ENCODE results near the gene LHFPL2. TPM values are rescaled to one million over a fixed set of nuclear protein-coding genes. Genes with fewer than 3 reads are reported as not detected.

LHFPL2 gene
- polyA plus RNA-seq, 1 donor, result 40.7 TPM

- Histone ChIP-seq H3K9me3 (ENCODE audit: control insufficient read depth, low read depth, low read length) (no peaks in the 10 kb centered on the region), H3K36me3 (ENCODE audit: control insufficient read depth, insufficient read depth, low read length) (peaks cover 8% of the 10 kb centered on the region), H3K4me3 (ENCODE audit: low read length) (no peak overlapping the region), H3K27me3 (ENCODE audit: control insufficient read depth, insufficient read depth, low read length) (no peaks in the 10 kb centered on the region), H3K4me1 (ENCODE audit: control insufficient read depth, insufficient read depth, low read length) (peaks cover 22% of the 10 kb centered on the region), H3K27ac (ENCODE audit: low read length) (no peak overlapping the region)
- no peak for DNase-seq
- 90% methylated on average over 2 of the region's 9 CpGs for WGBS (ENCODE audit: insufficient coverage, low lambda C conversion rate)
Measured at GRCh38 chr5:78591972-78592700, 56.4 kb downstream of the LHFPL2 start.

DNA sequence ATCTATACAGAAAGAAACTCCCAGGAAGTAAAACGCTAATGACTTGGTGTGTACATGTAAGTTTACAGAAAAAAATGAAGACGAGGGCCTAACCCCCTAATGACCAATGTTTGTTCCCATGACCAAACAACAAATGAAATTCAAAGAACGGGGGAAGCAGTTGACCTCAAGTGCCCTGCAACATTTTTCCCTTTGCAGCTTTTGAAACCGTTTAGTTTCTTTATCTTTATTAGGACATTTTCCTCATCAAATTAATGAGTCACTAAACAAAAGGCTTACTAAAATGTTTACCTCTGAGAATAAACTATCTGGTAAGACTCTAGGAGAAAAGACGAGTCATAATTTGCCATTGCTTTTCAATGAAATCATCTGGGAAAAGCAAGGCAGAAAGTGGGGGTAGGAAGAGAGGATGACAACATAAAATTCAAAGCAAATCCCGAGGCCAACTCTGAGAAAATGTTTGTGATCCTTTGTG lies 57.4 kb downstream of the LHFPL2 start:
- no peaks in the 10 kb centered on the region for H3K9me3 ChIP-seq (ENCODE audit: control insufficient read depth, low read depth, low read length)
- no peak overlapping the region for H3K27ac ChIP-seq (ENCODE audit: low read length)
- no peaks in the 10 kb centered on the region for H3K27me3 ChIP-seq (ENCODE audit: control insufficient read depth, insufficient read depth, low read length)
- peaks cover 11% of the 10 kb centered on the region for H3K36me3 ChIP-seq (ENCODE audit: control insufficient read depth, insufficient read depth, low read length)
- H3K4me1 ChIP-seq (ENCODE audit: control insufficient read depth, insufficient read depth, low read length), result peaks cover 18% of the 10 kb centered on the region
- 80% methylated on average over 1 of the region's 6 CpGs for WGBS (ENCODE audit: insufficient coverage, low lambda C conversion rate)
- DNase-seq, result no peak
- H3K4me3 ChIP-seq (ENCODE audit: low read length), result no peak overlapping the region

- H3K9me3 ChIP-seq (ENCODE audit: control insufficient read depth, low read depth, low read length), result no peaks in the 10 kb centered on the region
- H3K36me3 ChIP-seq (ENCODE audit: control insufficient read depth, insufficient read depth, low read length), result peaks cover 13% of the 10 kb centered on the region
- 100% methylated on average over 3 of the region's 5 CpGs for WGBS (ENCODE audit: insufficient coverage, low lambda C conversion rate)
- H3K4me3 ChIP-seq (ENCODE audit: low read length), result no peak overlapping the region
- no peaks in the 10 kb centered on the region for H3K27me3 ChIP-seq (ENCODE audit: control insufficient read depth, insufficient read depth, low read length)
- no peak overlapping the region for H3K27ac ChIP-seq (ENCODE audit: low read length)
- peaks cover 11% of the 10 kb centered on the region for H3K4me1 ChIP-seq (ENCODE audit: control insufficient read depth, insufficient read depth, low read length)
- no peak for DNase-seq
Measured at GRCh38 chr5:78589923-78590322, 58.6 kb downstream of the LHFPL2 start.

DNA sequence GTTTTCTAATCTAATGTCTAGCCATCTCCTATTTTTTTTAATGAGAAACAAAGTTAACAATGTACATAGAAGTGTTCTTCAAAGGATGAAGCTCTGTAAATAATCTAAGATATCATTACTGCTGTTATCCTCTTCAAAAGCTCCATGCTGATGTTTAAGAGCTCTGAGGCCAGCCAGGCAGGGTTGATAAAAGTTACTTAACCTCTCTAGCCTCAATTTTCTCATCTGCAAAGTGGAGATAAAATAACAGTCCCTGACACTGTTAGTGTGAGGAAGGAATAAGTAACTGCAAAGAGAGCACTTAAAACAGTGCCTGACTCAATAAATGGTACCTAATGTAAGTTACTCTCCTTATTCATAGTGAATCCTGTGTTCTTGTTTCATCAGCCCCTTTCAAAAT lies 60.1 kb downstream of the LHFPL2 start:
- peaks cover 13% of the 10 kb centered on the region for H3K36me3 ChIP-seq (ENCODE audit: control insufficient read depth, insufficient read depth, low read length)
- H3K27ac ChIP-seq (ENCODE audit: low read length), result no peak overlapping the region
- H3K27me3 ChIP-seq (ENCODE audit: control insufficient read depth, insufficient read depth, low read length), result no peaks in the 10 kb centered on the region
- H3K9me3 ChIP-seq (ENCODE audit: control insufficient read depth, low read depth, low read length), result peaks cover 2% of the 10 kb centered on the region
- DNase-seq, result no peak
- H3K4me1 ChIP-seq (ENCODE audit: control insufficient read depth, insufficient read depth, low read length), result no peaks in the 10 kb centered on the region
- H3K4me3 ChIP-seq (ENCODE audit: low read length), result no peak overlapping the region

GRCh38 chr5:78587775-78588291 lies 60.7 kb downstream of the LHFPL2 start:
- no CpG with 5 or more reads among the region's 3 CpGs for WGBS (ENCODE audit: insufficient coverage, low lambda C conversion rate)
- Histone ChIP-seq H3K4me1 (ENCODE audit: control insufficient read depth, insufficient read depth, low read length) (no peaks in the 10 kb centered on the region), H3K4me3 (ENCODE audit: low read length) (no peak overlapping the region), H3K9me3 (ENCODE audit: control insufficient read depth, low read depth, low read length) (peaks cover 2% of the 10 kb centered on the region), H3K27me3 (ENCODE audit: control insufficient read depth, insufficient read depth, low read length) (no peaks in the 10 kb centered on the region), H3K36me3 (ENCODE audit: control insufficient read depth, insufficient read depth, low read length) (peaks cover 13% of the 10 kb centered on the region), H3K27ac (ENCODE audit: low read length) (no peak overlapping the region)
- DNase-seq, result no peak

DNA sequence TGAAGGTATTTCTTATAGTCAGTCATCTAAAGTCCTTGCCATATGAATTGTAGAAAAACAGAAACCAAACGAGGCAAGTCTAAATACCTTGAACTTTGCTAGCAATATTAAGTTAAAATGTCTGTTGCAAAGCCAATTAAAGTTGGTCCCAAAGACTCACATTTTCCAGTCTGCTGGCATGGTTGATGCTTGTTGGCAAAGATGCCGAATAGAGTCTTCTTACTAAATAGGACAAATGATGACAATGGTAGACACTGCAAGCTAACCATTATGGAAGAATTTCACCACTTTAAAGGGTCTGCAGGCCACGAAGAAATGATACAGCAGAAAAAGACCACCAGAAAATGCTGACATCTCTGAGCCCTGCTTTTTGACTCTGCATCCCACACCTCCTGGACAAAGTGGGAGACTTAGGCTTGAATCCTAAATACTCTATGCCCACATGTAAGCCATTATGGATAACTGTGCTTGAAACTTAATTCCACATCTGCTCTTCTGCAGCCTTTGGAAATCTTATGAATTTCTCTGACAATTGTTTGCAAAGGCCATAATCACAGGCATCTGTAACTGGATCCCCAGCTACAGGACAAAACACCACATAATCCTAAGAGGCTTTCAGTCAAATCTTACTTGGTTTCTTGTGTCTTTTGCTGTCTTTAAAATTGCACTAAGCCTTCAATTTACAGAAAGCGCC lies 61.3 kb downstream of the LHFPL2 start:
- Histone ChIP-seq H3K36me3 (ENCODE audit: control insufficient read depth, insufficient read depth, low read length) (peaks cover 13% of the 10 kb centered on the region), H3K4me3 (ENCODE audit: low read length) (no peak overlapping the region), H3K27ac (ENCODE audit: low read length) (no peak overlapping the region), H3K4me1 (ENCODE audit: control insufficient read depth, insufficient read depth, low read length) (no peaks in the 10 kb centered on the region), H3K27me3 (ENCODE audit: control insufficient read depth, insufficient read depth, low read length) (no peaks in the 10 kb centered on the region), H3K9me3 (ENCODE audit: control insufficient read depth, low read depth, low read length) (peaks cover 2% of the 10 kb centered on the region)
- 80% methylated on average over 2 of the region's 4 CpGs for WGBS (ENCODE audit: insufficient coverage, low lambda C conversion rate)
- no peak for DNase-seq

- no peak overlapping the region for H3K27ac ChIP-seq (ENCODE audit: low read length)
- H3K4me3 ChIP-seq (ENCODE audit: low read length), result no peak overlapping the region
Measured at GRCh38 chr5:78586251-78586650, 62.3 kb downstream of the LHFPL2 start.

DNA sequence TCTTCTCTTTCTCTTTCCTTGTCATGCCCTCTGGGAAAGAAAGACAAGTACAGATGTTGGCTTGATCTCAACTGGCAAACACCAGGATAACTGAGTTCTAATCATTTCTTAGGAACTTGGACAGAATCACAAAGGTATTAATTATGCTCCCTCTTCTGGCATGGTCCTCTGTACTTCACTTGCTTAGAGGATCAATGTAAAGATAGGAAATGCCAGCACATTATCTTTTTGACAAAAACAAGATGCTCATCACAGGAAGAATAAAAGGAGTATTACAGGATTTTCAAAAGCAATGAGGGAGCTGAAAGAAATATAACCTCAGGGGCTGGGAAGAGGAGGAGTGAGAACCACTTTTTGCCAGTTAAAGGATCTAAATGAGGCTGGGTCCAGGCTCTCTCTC lies 70.6 kb downstream of the LHFPL2 start:
- H3K27ac ChIP-seq (ENCODE audit: low read length), result no peak overlapping the region
- no peaks in the 10 kb centered on the region for H3K27me3 ChIP-seq (ENCODE audit: control insufficient read depth, insufficient read depth, low read length)
- peaks cover 18% of the 10 kb centered on the region for H3K4me1 ChIP-seq (ENCODE audit: control insufficient read depth, insufficient read depth, low read length)
- H3K36me3 ChIP-seq (ENCODE audit: control insufficient read depth, insufficient read depth, low read length), result no peaks in the 10 kb centered on the region
- H3K9me3 ChIP-seq (ENCODE audit: control insufficient read depth, low read depth, low read length), result no peaks in the 10 kb centered on the region
- DNase-seq, result no peak
- no peak overlapping the region for H3K4me3 ChIP-seq (ENCODE audit: low read length)

More at GRCh38 chr5:78586251-78586650, 62.3 kb downstream of the LHFPL2 start:
- no CpG with 5 or more reads among the region's 6 CpGs for WGBS (ENCODE audit: insufficient coverage, low lambda C conversion rate)
- peaks cover 13% of the 10 kb centered on the region for H3K36me3 ChIP-seq (ENCODE audit: control insufficient read depth, insufficient read depth, low read length)
- peaks cover 2% of the 10 kb centered on the region for H3K9me3 ChIP-seq (ENCODE audit: control insufficient read depth, low read depth, low read length)
- no peaks in the 10 kb centered on the region for H3K4me1 ChIP-seq (ENCODE audit: control insufficient read depth, insufficient read depth, low read length)
- no peak for DNase-seq
- H3K27me3 ChIP-seq (ENCODE audit: control insufficient read depth, insufficient read depth, low read length), result no peaks in the 10 kb centered on the region

DNA sequence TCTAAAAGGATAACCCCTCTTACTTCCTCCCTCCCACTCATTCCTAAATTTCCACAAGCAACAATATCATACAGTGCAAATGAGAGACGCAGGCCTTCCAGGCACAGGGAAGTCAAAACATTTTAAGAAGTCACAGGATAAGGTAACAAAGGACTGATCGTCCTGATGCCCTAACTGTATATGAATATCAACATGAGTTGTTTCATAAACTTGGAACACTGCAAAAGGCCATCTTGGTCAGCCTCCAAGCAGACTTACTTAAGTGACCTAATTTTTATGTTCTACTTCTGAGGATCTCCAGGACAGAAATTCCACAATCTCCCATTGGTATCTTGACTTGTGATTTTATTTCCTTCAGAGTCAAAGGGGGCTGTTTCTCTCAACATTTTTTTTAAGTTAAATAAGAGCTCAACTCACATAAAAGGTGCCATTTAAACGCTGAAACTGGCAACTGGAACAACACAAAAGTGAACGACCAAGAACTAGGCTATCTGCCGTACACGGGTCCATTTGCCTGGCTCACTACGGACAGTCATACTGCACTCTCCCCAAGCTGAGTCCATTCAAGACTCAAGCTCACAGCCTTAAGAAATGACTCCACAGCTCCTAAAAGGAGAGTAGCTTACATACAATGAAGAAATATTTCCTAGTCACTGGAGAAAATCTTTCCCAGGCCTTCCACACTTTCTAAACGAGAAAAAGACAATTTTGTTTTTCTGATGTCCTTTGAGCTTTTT lies 71.3 kb downstream of the LHFPL2 start:
- Histone ChIP-seq H3K4me3 (ENCODE audit: low read length) (no peak overlapping the region), H3K9me3 (ENCODE audit: control insufficient read depth, low read depth, low read length) (no peaks in the 10 kb centered on the region), H3K36me3 (ENCODE audit: control insufficient read depth, insufficient read depth, low read length) (no peaks in the 10 kb centered on the region), H3K27me3 (ENCODE audit: control insufficient read depth, insufficient read depth, low read length) (no peaks in the 10 kb centered on the region), H3K4me1 (ENCODE audit: control insufficient read depth, insufficient read depth, low read length) (peaks cover 18% of the 10 kb centered on the region), H3K27ac (ENCODE audit: low read length) (no peak overlapping the region)
- WGBS (ENCODE audit: insufficient coverage, low lambda C conversion rate), result 70% methylated on average over 3 of the region's 8 CpGs
- no peak for DNase-seq

- H3K4me1 ChIP-seq (ENCODE audit: control insufficient read depth, insufficient read depth, low read length), result peaks cover 18% of the 10 kb centered on the region
- no peak for DNase-seq
- no peak overlapping the region for H3K27ac ChIP-seq (ENCODE audit: low read length)
- 100% methylated on average over 1 of the region's 3 CpGs for WGBS (ENCODE audit: insufficient coverage, low lambda C conversion rate)
- H3K27me3 ChIP-seq (ENCODE audit: control insufficient read depth, insufficient read depth, low read length), result no peaks in the 10 kb centered on the region
- H3K36me3 ChIP-seq (ENCODE audit: control insufficient read depth, insufficient read depth, low read length), result no peaks in the 10 kb centered on the region
- H3K4me3 ChIP-seq (ENCODE audit: low read length), result no peak overlapping the region
- no peaks in the 10 kb centered on the region for H3K9me3 ChIP-seq (ENCODE audit: control insufficient read depth, low read depth, low read length)
Measured at GRCh38 chr5:78576376-78576775, 72.2 kb downstream of the LHFPL2 start.

Data from large intestine (tissue), 3 donors.